ENCODE results near the gene NOL9. TPM values are rescaled to one million over a fixed set of nuclear protein-coding genes. Genes with fewer than 3 reads are reported as not detected.

Gene NOL9
- total and polyA plus RNA-seq, 9 of the 15 experiments (the other 6 are each of a cell fraction or from before 2014, with no cell fraction given), result 5.6 to 76.5 (median 47.3) TPM

- ChIA-PET POLR2A (interaction anchor here (0.5 to 6.5 kb wide), 14 partner anchors 7 to 88 kb away, joined by 3 to 57 read pairs (median 3); no protein-coding TSS in a partner anchor), CTCF (ENCODE audit: low intra/inter-chr PET ratio) (interaction anchor here (3.1 kb wide), 1 partner anchor 35 kb away, joined by 17 read pairs; no protein-coding TSS in a partner anchor)
- H3K79me2 ChIP-seq (ENCODE audit: control insufficient read depth, insufficient read depth, low read length), result no peaks in the 10 kb centered on the region
- no peak for FAIRE-seq
- intact Hi-C loops (cut with micrococcal nuclease), result no loop called here
- 62% methylated on average over 5 of the region's 5 CpGs for WGBS (ENCODE audit: insufficient coverage, low coverage, missing lambda C conversion rate)
- no peak for ATAC-seq
- no peak overlapping the region for H3K4me3 ChIP-seq
- no peak for DNase-seq (ENCODE audit: extremely low read depth in 1 of 4, low spot score in 3 of 4)
- TF ChIP-seq POLR2A (conservative IDR thresholded peaks at IDR 0.05), result peak; percentile 30
- no peak for TF ChIP-seq STAT6 (CRISPR knock-in tag; IDR thresholded peaks at IDR 0.05)
- TF ChIP-seq ID3 (CRISPR knock-in tag; IDR thresholded peaks at IDR 0.05), result no peak
- no peak for TF ChIP-seq ID3 (tag; IDR thresholded peaks at IDR 0.05)
- H2AFZ ChIP-seq (ENCODE audit: low read depth, low read length), result no peak overlapping the region
- TSS peak; percentile 23 for BruUV-seq (replicated peaks)
- H3K27ac ChIP-seq (ENCODE audit: extremely low read depth, low read depth, low read length), result no peak overlapping the region
- in situ Hi-C loops (cut with MboI), result no loop called here
- no peak overlapping the region for H3K4me2 ChIP-seq (ENCODE audit: insufficient read depth, low read length)
- peaks cover 41% of the 10 kb centered on the region for H3K36me3 ChIP-seq (ENCODE audit: control insufficient read depth, insufficient read depth, low read length)
- H4K20me1 ChIP-seq (replicated peaks; ENCODE audit: control insufficient read depth, insufficient read depth, low read length), result peaks cover 19% of the 10 kb centered on the region
- no peaks in the 10 kb centered on the region for H3K27me3 ChIP-seq (ENCODE audit: control insufficient read depth in 2 of 2, insufficient read depth in 2 of 2, low read length in 2 of 2)
- H3K4me1 ChIP-seq (replicated peaks in 1 of 2; ENCODE audit: control insufficient read depth in 2 of 2, insufficient read depth in 2 of 2, low read length in 2 of 2), result peaks cover 3 to 7% of the 10 kb centered on the region in 2 experiments; a peak in 3 of 5 replicates
- no peaks in the 10 kb centered on the region for H3K9me3 ChIP-seq (replicated peaks; ENCODE audit: control insufficient read depth, insufficient read depth, low read depth, low read length)
- H3K9me1 ChIP-seq (ENCODE audit: control insufficient read depth, insufficient read depth, low read length), result no peaks in the 10 kb centered on the region
- no peak overlapping the region for H3K9ac ChIP-seq (ENCODE audit: insufficient read depth in 1 of 2, low read depth in 2 of 2, low read length in 2 of 2)
Measured at GRCh38 chr1:6521536-6521935, 32.8 kb downstream of the NOL9 start.
